HG03064 (cell line): ENCODE results near the gene TMEM79.

Experiments used
- ATAC-seq: cut with Tn5 transposase; IDR thresholded peaks from one replicate; pipeline ENCODE4 v1.9.1; 2021; ENCODE audit warnings: low read depth; ENCODE audit not compliant: unreplicated experiment

TMEM79 gene

GRCh38 chr1:156284112-156284511, at the start of gene TMEM79:
Gene TMEM79 (plus strand): TSS chr1:156284325. CDS start chr1:156285227, 902 bp downstream.
- no peak for ATAC-seq

- no peak for ATAC-seq
These were observed 48.0 kb upstream of the TMEM79 start for GRCh38 chr1:156236164-156236563.

GRCh38 chr1:156238248-156238647, 45.9 kb upstream of the TMEM79 start:
- ATAC-seq: no peak

- no peak for ATAC-seq
These were observed 42.8 kb upstream of the TMEM79 start for GRCh38 chr1:156241311-156241811.

- ATAC-seq: no peak
These were observed 42.2 kb upstream of the TMEM79 start, which contains the start of gene BGLAP for GRCh38 chr1:156241926-156242325. Gene BGLAP (plus strand): TSS chr1:156242184. CDS start chr1:156242232, 48 bp downstream.

GRCh38 chr1:156242738-156243137, 41.4 kb upstream of the TMEM79 start:
- ATAC-seq: no peak

GRCh38 chr1:156244126-156244525, 40.0 kb upstream of the TMEM79 start:
- no peak for ATAC-seq

GRCh38 chr1:156244712-156245111, 39.4 kb upstream of the TMEM79 start:
- no peak for ATAC-seq

- no peak for ATAC-seq
These were observed 38.5 kb upstream of the TMEM79 start for GRCh38 chr1:156245451-156246232.

GRCh38 chr1:156246241-156246780, 37.8 kb upstream of the TMEM79 start:
- ATAC-seq: no peak

- no peak for ATAC-seq
These were observed 37.2 kb upstream of the TMEM79 start for GRCh38 chr1:156246781-156247459.

GRCh38 chr1:156247460-156248322, 36.4 kb upstream of the TMEM79 start, which contains the start of gene PAQR6:
Gene PAQR6 (minus strand): TSS chr1:156248056. CDS start chr1:156246731, 1,325 bp downstream.
- ATAC-seq: no peak

GRCh38 chr1:156248323-156248683, 35.8 kb upstream of the TMEM79 start:
- no peak for ATAC-seq

GRCh38 chr1:156249593-156249992, 34.5 kb upstream of the TMEM79 start:
- ATAC-seq: no peak

- ATAC-seq: no peak
These were observed 32.6 kb upstream of the TMEM79 start for GRCh38 chr1:156251527-156251926.

GRCh38 chr1:156253634-156254033, 30.5 kb upstream of the TMEM79 start:
- ATAC-seq: no peak

GRCh38 chr1:156257711-156258110, 26.4 kb upstream of the TMEM79 start:
- no peak for ATAC-seq

- no peak for ATAC-seq
These were observed 25.3 kb upstream of the TMEM79 start for GRCh38 chr1:156258859-156259258.

GRCh38 chr1:156259805-156260204, 24.3 kb upstream of the TMEM79 start:
- no peak for ATAC-seq

- ATAC-seq: no peak
These were observed 23.2 kb upstream of the TMEM79 start for GRCh38 chr1:156260896-156261295.
